Measurements from ENCODE around the gene GM2A. TPM values are rescaled to one million over a fixed set of nuclear protein-coding genes. Genes with fewer than 3 reads are reported as not detected.

GM2A gene
- total RNA-seq, 1 experiment from 2014 or later, result 133 TPM

GRCh38 chr5:151240924-151241635 lies 11.9 kb upstream of the GM2A start:
- peak overlapping the region; percentile 58 for H3K4me3 ChIP-seq (ENCODE audit: low read length)
- no peaks in the 10 kb centered on the region for H3K79me2 ChIP-seq (ENCODE audit: low read length)
- peak overlapping the region; percentile 76 for H3K4me2 ChIP-seq (ENCODE audit: low read depth, low read length, poor library complexity, severe bottlenecking)
- H3K4me1 ChIP-seq (ENCODE audit: low read length), result peaks cover 77% of the 10 kb centered on the region
- H3K36me3 ChIP-seq (ENCODE audit: insufficient read depth, low read length), result no peaks in the 10 kb centered on the region
- peak overlapping the region; percentile 72 for H3K9ac ChIP-seq (ENCODE audit: low read length)
- H2AFZ ChIP-seq (ENCODE audit: low read length), result no peak overlapping the region
- no peaks in the 10 kb centered on the region for H3K9me3 ChIP-seq (ENCODE audit: low read length)
- H4K20me1 ChIP-seq (ENCODE audit: insufficient read depth, low read depth, low read length), result no peaks in the 10 kb centered on the region
- H3K27ac ChIP-seq (ENCODE audit: low read length), result peak overlapping the region; percentile 98
- H3K27me3 ChIP-seq (ENCODE audit: low read length), result no peaks in the 10 kb centered on the region
- DNase-seq, result peak; percentile 95
- H3K9me2 ChIP-seq (replicated peaks; ENCODE audit: insufficient read depth, low read length), result no peaks in the 10 kb centered on the region

- H3K27me3 ChIP-seq (ENCODE audit: low read length), result no peaks in the 10 kb centered on the region
- H3K4me1 ChIP-seq (ENCODE audit: low read length), result peaks cover 62% of the 10 kb centered on the region
- no peak overlapping the region for H3K9ac ChIP-seq (ENCODE audit: low read length)
- no peak overlapping the region for H2AFZ ChIP-seq (ENCODE audit: low read length)
- H3K4me2 ChIP-seq (ENCODE audit: low read depth, low read length, poor library complexity, severe bottlenecking), result peak overlapping the region; percentile 76
- no peaks in the 10 kb centered on the region for H3K9me3 ChIP-seq (ENCODE audit: low read length)
- DNase-seq, result peak; percentile 80
- H3K9me2 ChIP-seq (replicated peaks; ENCODE audit: insufficient read depth, low read length), result no peaks in the 10 kb centered on the region
- H4K20me1 ChIP-seq (ENCODE audit: insufficient read depth, low read depth, low read length), result no peaks in the 10 kb centered on the region
- peak overlapping the region; percentile 98; the same call in 1 of the 2 replicates for H3K27ac ChIP-seq (ENCODE audit: low read length)
- no peaks in the 10 kb centered on the region for H3K36me3 ChIP-seq (ENCODE audit: insufficient read depth, low read length)
- H3K4me3 ChIP-seq (ENCODE audit: low read length), result no peak overlapping the region
- H3K79me2 ChIP-seq (ENCODE audit: low read length), result no peaks in the 10 kb centered on the region
Measured at GRCh38 chr5:151243127-151243526, 9.9 kb upstream of the GM2A start.

GRCh38 chr5:151243564-151243963 lies 9.4 kb upstream of the GM2A start:
- Histone ChIP-seq H3K79me2 (ENCODE audit: low read length) (no peaks in the 10 kb centered on the region), H3K9ac (ENCODE audit: low read length) (no peak overlapping the region), H2AFZ (ENCODE audit: low read length) (no peak overlapping the region), H4K20me1 (ENCODE audit: insufficient read depth, low read depth, low read length) (no peaks in the 10 kb centered on the region), H3K27me3 (ENCODE audit: low read length) (no peaks in the 10 kb centered on the region), H3K9me3 (ENCODE audit: low read length) (no peaks in the 10 kb centered on the region), H3K4me2 (ENCODE audit: low read depth, low read length, poor library complexity, severe bottlenecking) (peak overlapping the region; percentile 76), H3K27ac (ENCODE audit: low read length) (no peak overlapping the region), H3K4me1 (ENCODE audit: low read length) (peaks cover 58% of the 10 kb centered on the region), H3K4me3 (ENCODE audit: low read length) (no peak overlapping the region), H3K36me3 (ENCODE audit: insufficient read depth, low read length) (no peaks in the 10 kb centered on the region), H3K9me2 (replicated peaks; ENCODE audit: insufficient read depth, low read length) (no peaks in the 10 kb centered on the region)
- no peak for DNase-seq

GRCh38 chr5:151244206-151244605 lies 8.8 kb upstream of the GM2A start:
- Histone ChIP-seq H3K36me3 (ENCODE audit: insufficient read depth, low read length) (no peaks in the 10 kb centered on the region), H3K27me3 (ENCODE audit: low read length) (no peaks in the 10 kb centered on the region), H3K4me1 (ENCODE audit: low read length) (peaks cover 51% of the 10 kb centered on the region), H2AFZ (ENCODE audit: low read length) (no peak overlapping the region), H3K4me3 (ENCODE audit: low read length) (no peak overlapping the region), H3K9ac (ENCODE audit: low read length) (no peak overlapping the region), H3K79me2 (ENCODE audit: low read length) (no peaks in the 10 kb centered on the region), H3K27ac (ENCODE audit: low read length) (no peak overlapping the region), H3K9me3 (ENCODE audit: low read length) (no peaks in the 10 kb centered on the region), H4K20me1 (ENCODE audit: insufficient read depth, low read depth, low read length) (no peaks in the 10 kb centered on the region), H3K4me2 (ENCODE audit: low read depth, low read length, poor library complexity, severe bottlenecking) (no peak overlapping the region), H3K9me2 (replicated peaks; ENCODE audit: insufficient read depth, low read length) (no peaks in the 10 kb centered on the region)
- DNase-seq, result no peak

GRCh38 chr5:151245680-151246219 lies 7.2 kb upstream of the GM2A start:
- no peaks in the 10 kb centered on the region for H3K79me2 ChIP-seq (ENCODE audit: low read length)
- peaks cover 37% of the 10 kb centered on the region for H3K4me1 ChIP-seq (ENCODE audit: low read length)
- H3K27ac ChIP-seq (ENCODE audit: low read length), result no peak overlapping the region
- H4K20me1 ChIP-seq (ENCODE audit: insufficient read depth, low read depth, low read length), result no peaks in the 10 kb centered on the region
- no peak overlapping the region for H3K4me2 ChIP-seq (ENCODE audit: low read depth, low read length, poor library complexity, severe bottlenecking)
- H3K36me3 ChIP-seq (ENCODE audit: insufficient read depth, low read length), result no peaks in the 10 kb centered on the region
- no peaks in the 10 kb centered on the region for H3K27me3 ChIP-seq (ENCODE audit: low read length)
- no peaks in the 10 kb centered on the region for H3K9me3 ChIP-seq (ENCODE audit: low read length)
- H2AFZ ChIP-seq (ENCODE audit: low read length), result no peak overlapping the region
- H3K4me3 ChIP-seq (ENCODE audit: low read length), result no peak overlapping the region
- H3K9ac ChIP-seq (ENCODE audit: low read length), result no peak overlapping the region
- H3K9me2 ChIP-seq (replicated peaks; ENCODE audit: insufficient read depth, low read length), result no peaks in the 10 kb centered on the region
- DNase-seq, result no peak

- Histone ChIP-seq H3K4me3 (ENCODE audit: low read length) (no peak overlapping the region), H3K9me3 (ENCODE audit: low read length) (no peaks in the 10 kb centered on the region), H3K27me3 (ENCODE audit: low read length) (no peaks in the 10 kb centered on the region), H3K36me3 (ENCODE audit: insufficient read depth, low read length) (no peaks in the 10 kb centered on the region), H3K9ac (ENCODE audit: low read length) (no peak overlapping the region), H4K20me1 (ENCODE audit: insufficient read depth, low read depth, low read length) (peaks cover 6% of the 10 kb centered on the region; the same call in 1 of the 2 replicates), H3K9me2 (replicated peaks; ENCODE audit: insufficient read depth, low read length) (no peaks in the 10 kb centered on the region), H2AFZ (ENCODE audit: low read length) (no peak overlapping the region), H3K27ac (ENCODE audit: low read length) (no peak overlapping the region), H3K79me2 (ENCODE audit: low read length) (peaks cover 6% of the 10 kb centered on the region), H3K4me1 (ENCODE audit: low read length) (peaks cover 26% of the 10 kb centered on the region), H3K4me2 (ENCODE audit: low read depth, low read length, poor library complexity, severe bottlenecking) (no peak overlapping the region)
- no peak for DNase-seq
Measured at GRCh38 chr5:151248651-151249050, 4.3 kb upstream of the GM2A start.

GRCh38 chr5:151249281-151249680 lies 3.7 kb upstream of the GM2A start:
- peaks cover 13% of the 10 kb centered on the region for H3K79me2 ChIP-seq (ENCODE audit: low read length)
- no peak overlapping the region for H3K9ac ChIP-seq (ENCODE audit: low read length)
- no peak overlapping the region for H2AFZ ChIP-seq (ENCODE audit: low read length)
- H3K4me2 ChIP-seq (ENCODE audit: low read depth, low read length, poor library complexity, severe bottlenecking), result no peak overlapping the region
- no peaks in the 10 kb centered on the region for H3K9me2 ChIP-seq (replicated peaks; ENCODE audit: insufficient read depth, low read length)
- H3K4me1 ChIP-seq (ENCODE audit: low read length), result peaks cover 26% of the 10 kb centered on the region
- H4K20me1 ChIP-seq (ENCODE audit: insufficient read depth, low read depth, low read length), result peaks cover 10% of the 10 kb centered on the region
- no peaks in the 10 kb centered on the region for H3K9me3 ChIP-seq (ENCODE audit: low read length)
- H3K27ac ChIP-seq (ENCODE audit: low read length), result no peak overlapping the region
- no peak for DNase-seq
- no peaks in the 10 kb centered on the region for H3K27me3 ChIP-seq (ENCODE audit: low read length)
- H3K4me3 ChIP-seq (ENCODE audit: low read length), result no peak overlapping the region
- no peaks in the 10 kb centered on the region for H3K36me3 ChIP-seq (ENCODE audit: insufficient read depth, low read length)

- Histone ChIP-seq H3K79me2 (ENCODE audit: low read length) (peaks cover 25% of the 10 kb centered on the region), H3K27me3 (ENCODE audit: low read length) (no peaks in the 10 kb centered on the region), H3K4me1 (ENCODE audit: low read length) (peaks cover 37% of the 10 kb centered on the region), H3K27ac (ENCODE audit: low read length) (no peak overlapping the region), H2AFZ (ENCODE audit: low read length) (no peak overlapping the region), H3K4me2 (ENCODE audit: low read depth, low read length, poor library complexity, severe bottlenecking) (peak overlapping the region; percentile 85), H4K20me1 (ENCODE audit: insufficient read depth, low read depth, low read length) (peaks cover 10% of the 10 kb centered on the region), H3K36me3 (ENCODE audit: insufficient read depth, low read length) (no peaks in the 10 kb centered on the region), H3K9me3 (ENCODE audit: low read length) (no peaks in the 10 kb centered on the region), H3K9me2 (replicated peaks; ENCODE audit: insufficient read depth, low read length) (no peaks in the 10 kb centered on the region), H3K9ac (ENCODE audit: low read length) (no peak overlapping the region), H3K4me3 (ENCODE audit: low read length) (no peak overlapping the region)
- DNase-seq, result no peak
Measured at GRCh38 chr5:151250346-151251000, 2.5 kb upstream of the GM2A start.

All from Karpas-422 (cell line).